ENCODE measurements around the gene SIX5. TPM values are rescaled to one million over a fixed set of nuclear protein-coding genes. Genes with fewer than 3 reads are reported as not detected.

Gene SIX5
- total and polyA plus RNA-seq, 9 of the 15 experiments (the other 6 are each of a cell fraction or from before 2014, with no cell fraction given): 1.4 to 17.2 (median 7.4) TPM; not detected in 2

- TF ChIP-seq, protein P1, sequence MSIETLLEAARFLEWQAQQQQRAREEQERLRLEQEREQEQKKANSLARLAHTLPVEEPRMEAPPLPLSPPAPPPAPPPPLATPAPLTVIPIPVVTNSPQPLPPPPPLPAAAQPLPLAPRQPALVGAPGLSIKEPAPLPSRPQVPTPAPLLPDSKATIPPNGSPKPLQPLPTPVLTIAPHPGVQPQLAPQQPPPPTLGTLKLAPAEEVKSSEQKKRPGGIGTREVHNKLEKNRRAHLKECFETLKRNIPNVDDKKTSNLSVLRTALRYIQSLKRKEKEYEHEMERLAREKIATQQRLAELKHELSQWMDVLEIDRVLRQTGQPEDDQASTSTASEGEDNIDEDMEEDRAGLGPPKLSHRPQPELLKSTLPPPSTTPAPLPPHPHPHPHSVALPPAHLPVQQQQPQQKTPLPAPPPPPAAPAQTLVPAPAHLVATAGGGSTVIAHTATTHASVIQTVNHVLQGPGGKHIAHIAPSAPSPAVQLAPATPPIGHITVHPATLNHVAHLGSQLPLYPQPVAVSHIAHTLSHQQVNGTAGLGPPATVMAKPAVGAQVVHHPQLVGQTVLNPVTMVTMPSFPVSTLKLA (conservative IDR thresholded peaks at IDR 0.05): 0 out of 4 replicates have a peak, but pooled peaks of 1 of the 2 experiments have one; percentile 32
- TF ChIP-seq CEBPZ (IDR thresholded peaks at IDR 0.05; ENCODE audit: borderline replicate concordance, low read depth, low read length): no peak
- 0 out of 2 replicates have a peak, but pooled peaks have one; percentile 55 for TF ChIP-seq PATZ1 (CRISPR knock-in tag; IDR thresholded peaks at IDR 0.05; ENCODE audit: borderline replicate concordance)
- TF ChIP-seq, protein P2, sequence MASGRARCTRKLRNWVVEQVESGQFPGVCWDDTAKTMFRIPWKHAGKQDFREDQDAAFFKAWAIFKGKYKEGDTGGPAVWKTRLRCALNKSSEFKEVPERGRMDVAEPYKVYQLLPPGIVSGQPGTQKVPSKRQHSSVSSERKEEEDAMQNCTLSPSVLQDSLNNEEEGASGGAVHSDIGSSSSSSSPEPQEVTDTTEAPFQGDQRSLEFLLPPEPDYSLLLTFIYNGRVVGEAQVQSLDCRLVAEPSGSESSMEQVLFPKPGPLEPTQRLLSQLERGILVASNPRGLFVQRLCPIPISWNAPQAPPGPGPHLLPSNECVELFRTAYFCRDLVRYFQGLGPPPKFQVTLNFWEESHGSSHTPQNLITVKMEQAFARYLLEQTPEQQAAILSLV (tag; IDR thresholded peaks at IDR 0.05): no peak
- TF ChIP-seq, protein P3, sequence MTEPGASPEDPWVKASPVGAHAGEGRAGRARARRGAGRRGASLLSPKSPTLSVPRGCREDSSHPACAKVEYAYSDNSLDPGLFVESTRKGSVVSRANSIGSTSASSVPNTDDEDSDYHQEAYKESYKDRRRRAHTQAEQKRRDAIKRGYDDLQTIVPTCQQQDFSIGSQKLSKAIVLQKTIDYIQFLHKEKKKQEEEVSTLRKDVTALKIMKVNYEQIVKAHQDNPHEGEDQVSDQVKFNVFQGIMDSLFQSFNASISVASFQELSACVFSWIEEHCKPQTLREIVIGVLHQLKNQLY (CRISPR knock-in tag; conservative IDR thresholded peaks at IDR 0.05): no peak
- no peak for TF ChIP-seq JUND (IDR thresholded peaks at IDR 0.05; ENCODE audit: borderline replicate concordance, low read depth, low read length)
- no peak for TF ChIP-seq JUND (tag; IDR thresholded peaks at IDR 0.05; ENCODE audit: borderline replicate concordance, low read depth, low read length)
- TF ChIP-seq CTBP1 (IDR thresholded peaks at IDR 0.05; ENCODE audit: borderline replicate concordance): no peak
- no peak for TF ChIP-seq HIVEP1 (CRISPR knock-in tag; IDR thresholded peaks at IDR 0.05)
- no peak for TF ChIP-seq NFE2L1 (tag; IDR thresholded peaks at IDR 0.05; ENCODE audit: borderline replicate concordance, low read depth)
- no peak for TF ChIP-seq MED1 (CRISPR knock-in tag; IDR thresholded peaks at IDR 0.05; ENCODE audit: borderline replicate concordance)
- TF ChIP-seq WHSC1 (IDR thresholded peaks at IDR 0.05; ENCODE audit: low read length): no peak
- TF ChIP-seq, protein P4, sequence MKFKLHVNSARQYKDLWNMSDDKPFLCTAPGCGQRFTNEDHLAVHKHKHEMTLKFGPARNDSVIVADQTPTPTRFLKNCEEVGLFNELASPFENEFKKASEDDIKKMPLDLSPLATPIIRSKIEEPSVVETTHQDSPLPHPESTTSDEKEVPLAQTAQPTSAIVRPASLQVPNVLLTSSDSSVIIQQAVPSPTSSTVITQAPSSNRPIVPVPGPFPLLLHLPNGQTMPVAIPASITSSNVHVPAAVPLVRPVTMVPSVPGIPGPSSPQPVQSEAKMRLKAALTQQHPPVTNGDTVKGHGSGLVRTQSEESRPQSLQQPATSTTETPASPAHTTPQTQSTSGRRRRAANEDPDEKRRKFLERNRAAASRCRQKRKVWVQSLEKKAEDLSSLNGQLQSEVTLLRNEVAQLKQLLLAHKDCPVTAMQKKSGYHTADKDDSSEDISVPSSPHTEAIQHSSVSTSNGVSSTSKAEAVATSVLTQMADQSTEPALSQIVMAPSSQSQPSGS (CRISPR knock-in tag; IDR thresholded peaks at IDR 0.05): no peak
- TF ChIP-seq ZNF589 (CRISPR knock-in tag; IDR thresholded peaks at IDR 0.05; ENCODE audit: low read depth): no peak
- no peak for TF ChIP-seq ZNF232 (CRISPR knock-in tag; IDR thresholded peaks at IDR 0.05)
- TF ChIP-seq ATF7 (IDR thresholded peaks at IDR 0.05): no peak
Measured at GRCh38 chr19:45716359-45717130, 52.5 kb downstream of the SIX5 start (continued).
